Measurements from ENCODE around the gene ALOX15B.

ALOX15B gene

DNA sequence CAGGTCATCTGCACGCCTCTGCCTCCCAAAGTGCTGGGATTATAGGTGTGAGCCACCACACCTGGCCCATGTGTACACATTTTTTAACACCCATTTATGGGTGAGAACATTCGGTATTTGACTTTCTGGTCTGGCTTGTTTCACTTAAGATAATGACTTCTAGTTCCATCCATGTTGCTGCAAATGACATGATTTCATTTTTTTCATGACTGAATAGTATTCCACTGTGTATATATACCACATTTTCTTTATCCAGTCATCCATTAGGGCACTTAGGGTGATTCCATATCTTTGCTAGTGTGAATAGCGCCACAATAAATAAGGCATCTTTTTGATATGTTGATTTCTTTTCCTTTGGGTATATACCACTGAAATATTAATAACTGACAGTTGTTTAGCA is 43.0 kb downstream of the ALOX15B start:
- DNase-seq, result no peak

DNA sequence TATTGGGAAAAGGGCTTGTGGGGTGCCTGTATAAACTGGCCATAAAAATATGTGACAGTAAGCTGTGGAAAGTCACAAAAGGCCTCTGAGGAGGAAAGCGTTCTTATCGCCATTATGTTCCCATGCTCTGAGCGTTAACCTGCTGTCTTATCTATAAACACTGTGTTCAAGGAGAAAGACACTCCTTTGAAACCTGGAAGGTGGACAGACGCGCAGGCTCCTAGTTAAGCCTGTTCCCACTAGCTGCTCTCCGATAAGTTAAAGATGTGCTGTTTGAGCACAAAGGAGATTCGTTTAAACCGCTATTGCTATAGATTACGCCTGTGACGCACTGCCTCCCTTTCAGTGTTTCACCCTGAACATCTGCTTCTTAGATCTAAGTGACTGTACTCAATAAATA is 43.4 kb downstream of the ALOX15B start:
- no peak for DNase-seq

DNA sequence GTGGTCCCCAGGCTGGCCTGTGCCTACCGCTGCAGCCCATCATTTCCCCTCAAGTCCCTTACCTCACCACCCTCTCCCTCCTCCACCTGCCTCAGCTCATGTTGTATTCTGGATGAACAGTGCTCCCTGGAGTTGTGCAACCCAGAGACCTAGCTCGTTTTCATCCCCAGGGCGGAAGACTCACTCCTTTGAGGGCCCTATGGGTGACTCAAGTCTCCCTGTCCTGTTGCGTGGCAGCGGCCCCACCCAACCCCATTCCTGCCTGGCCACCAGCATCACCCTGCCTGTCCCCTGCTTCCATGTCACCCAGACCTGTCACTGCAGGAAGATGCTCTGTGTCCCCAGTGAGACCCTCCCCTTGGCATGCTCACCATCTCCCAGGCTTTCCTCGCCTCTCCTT is 45.4 kb downstream of the ALOX15B start:
- DNase-seq, result no peak

DNA sequence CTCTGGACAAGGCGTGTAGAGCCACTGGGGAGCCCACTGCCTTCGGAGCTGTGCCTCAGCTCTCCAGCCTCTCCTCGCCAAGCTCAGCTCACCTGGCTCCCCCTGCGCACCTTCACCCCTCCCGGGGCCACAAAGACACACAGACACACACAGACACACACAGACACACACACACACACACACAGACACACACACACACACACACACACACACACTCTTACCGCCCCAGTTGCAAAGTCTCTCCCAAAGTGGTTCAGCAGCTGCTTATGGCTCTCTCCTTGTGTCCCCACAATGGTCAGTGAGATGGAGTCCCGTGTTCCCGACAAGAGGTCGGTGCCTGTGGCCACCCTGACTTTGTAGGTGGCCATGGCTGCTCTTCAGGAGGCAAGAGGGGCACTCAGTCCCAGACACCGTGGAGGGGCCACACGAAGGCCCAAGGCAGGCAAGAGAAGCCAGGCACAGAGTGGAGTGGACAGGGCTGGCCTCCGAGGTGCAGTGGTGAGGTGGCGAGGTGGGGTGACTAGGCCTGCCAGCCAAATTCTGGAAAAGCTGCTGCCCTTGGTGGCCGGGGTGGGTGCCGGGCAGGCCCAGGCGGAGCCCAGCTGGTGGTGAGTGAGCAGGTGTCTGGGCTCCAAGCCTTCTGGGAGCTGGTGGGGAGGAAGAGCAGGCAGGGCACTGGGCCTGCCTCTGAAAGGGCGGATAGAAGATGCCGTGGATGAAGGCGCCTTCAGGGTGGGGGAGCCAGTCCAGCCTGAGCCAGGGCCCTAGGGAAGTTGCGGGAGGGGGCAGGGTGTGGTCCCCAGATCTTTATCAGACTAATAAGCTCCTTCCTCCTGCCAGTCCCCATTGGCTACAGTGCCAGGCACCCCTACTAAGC is 48.5 kb downstream of the ALOX15B start, which contains the start of gene ALOX12B:
Gene ALOX12B (minus strand): TSS at position 642 of the 877 bp plus-strand sequence. CDS start 274 bp downstream, at position 368.
- no peak for DNase-seq

DNA sequence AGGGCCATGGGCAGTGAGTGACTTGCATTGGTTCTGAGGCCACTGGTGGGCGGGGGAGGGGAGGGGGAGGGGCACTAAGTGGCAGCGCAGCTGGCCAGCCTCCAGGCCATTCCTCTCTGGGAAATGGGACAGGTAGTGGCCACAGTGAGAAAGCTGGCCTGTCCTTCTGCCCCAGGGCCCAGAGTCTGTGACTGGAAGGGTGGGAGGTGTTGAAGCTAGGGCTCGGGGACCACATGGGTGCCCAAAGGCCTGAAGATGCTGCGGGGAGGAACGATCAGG is 49.0 kb downstream of the ALOX15B start:
- DNase-seq, result no peak

DNA sequence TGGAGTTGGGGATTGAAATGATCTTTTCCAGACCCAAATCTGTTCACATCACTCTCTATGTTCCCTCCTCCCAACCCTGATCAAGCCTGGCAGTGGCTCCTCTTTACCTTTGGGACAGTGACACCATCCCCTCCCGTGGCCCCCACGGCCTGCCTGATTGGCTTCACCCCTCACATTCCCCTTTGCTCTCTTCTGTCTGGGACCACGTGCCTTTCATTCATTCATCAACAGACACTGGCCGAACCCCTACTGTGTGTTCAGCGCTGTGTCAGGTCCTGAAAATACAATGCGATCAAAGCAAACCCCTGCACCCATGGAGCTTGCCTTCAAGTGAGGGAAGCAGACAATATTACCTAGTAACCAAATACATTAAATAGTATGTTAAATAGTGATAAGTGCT is 50.9 kb downstream of the ALOX15B start:
- no peak for DNase-seq

DNA sequence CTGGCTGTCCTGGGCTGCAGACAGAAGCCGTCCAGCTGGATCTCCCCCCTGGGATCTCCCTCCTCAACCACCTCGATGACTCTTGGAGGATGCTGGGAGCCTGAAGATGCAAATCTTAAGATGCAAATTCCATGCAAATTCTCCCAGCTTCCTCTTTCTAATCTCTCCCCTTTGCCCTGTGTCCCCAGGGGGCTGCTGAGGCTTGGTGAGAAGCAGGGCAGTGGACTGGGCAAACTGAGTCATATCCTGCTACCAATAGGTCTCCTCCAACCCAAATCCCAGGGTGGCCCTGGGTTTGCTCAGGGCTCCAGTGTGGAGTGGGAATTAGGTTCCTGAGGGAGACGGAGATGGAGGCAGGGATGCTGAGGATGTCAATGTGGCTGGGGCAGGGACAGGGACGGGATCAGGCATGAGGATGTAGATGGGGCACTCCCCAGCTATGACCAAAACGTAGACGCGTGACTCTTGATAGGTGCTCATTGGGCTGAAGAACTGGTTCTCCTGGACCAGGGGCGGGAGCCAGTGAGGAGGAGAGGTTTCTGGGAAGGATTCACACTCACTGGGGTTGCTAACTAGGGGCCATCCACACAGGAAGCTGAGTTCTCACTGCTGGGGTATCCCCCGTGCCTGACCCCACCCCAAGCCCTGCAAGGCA is 52.3 kb downstream of the ALOX15B start:
- no peak for DNase-seq

DNA sequence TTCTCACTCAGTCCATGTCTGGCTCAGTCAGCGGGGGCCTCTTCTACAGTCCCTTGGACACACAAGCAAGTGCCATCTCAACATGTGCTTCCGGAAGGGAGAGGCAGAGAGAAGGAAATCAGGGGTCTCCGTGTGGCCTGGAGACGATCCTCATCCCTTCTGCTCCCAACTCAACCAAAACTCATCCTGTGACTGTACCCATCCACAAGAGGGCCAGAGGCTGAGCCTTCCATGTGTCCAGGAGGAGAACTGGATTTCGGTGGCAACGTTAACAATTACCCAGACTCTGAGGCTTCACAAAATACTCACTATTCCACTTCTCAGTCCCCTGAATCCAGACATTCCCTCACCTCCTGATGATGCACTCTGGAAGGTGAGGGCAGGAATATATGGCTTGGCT is 56.5 kb downstream of the ALOX15B start:
- DNase-seq, result no peak

DNA sequence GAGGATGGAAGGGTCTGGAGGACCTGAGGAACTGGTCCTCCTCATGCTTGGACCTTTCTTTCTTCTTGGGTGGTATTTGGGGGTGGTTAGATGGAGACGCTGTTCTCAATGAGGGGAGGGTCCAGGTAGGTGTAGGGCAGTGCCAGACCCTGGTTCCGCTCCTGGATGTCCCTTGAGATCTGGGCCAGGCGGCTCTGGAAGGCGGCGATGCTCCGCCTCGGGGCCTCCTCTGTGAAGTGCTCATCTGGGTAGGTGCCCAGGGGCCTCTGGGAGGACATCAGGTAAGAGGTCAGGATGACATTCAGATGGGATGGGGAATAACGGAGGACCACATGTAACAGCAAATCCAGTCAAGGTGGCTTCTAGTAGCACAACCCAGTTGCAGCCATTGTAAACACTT is 57.7 kb downstream of the ALOX15B start:
- DNase-seq, result no peak
